ENCODE measurements around the gene SCAND1.

DNA sequence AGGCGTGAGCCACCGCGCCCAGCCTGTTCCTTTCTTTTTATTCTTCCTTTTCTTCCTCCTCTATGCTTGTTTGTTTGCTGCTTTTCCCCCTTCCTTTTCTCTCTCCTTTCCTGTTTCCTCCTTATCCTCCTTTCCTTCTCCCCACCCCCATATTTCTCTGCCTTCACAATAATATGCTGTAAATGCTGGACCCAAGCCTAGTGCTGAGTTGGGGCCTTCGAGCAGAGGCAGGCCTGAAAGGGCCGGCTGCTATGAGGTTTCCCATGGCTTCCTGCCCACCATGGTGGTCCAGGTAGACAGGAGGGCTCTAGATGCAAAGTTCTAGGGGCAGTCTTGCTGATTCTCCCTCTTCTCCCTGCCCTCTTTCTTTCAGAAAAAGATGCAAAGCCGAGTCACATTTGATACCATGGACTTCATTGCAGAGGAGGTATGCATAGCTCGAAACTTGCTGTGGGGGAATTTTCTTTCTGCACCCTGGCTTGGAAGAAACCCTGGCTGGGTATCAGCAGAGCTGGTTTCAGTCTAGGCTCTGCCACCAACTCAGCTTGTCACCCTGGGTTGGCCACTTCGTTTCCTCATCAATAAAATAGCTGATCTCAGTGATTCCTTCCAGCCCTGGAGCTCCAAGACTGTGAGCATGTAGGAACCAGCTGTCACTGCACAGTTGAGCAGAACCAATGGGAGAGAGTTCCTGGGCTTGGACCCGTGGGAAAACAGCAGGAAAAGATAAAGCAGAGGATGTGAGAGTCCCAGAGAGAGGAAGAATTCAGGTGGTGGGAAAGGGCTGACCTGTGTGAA lies 21.5 kb upstream of the SCAND1 start:
- TF ChIP-seq CTCF (IDR thresholded peaks at IDR 0.05; ENCODE audit: low read depth, low read length, poor library complexity, severe bottlenecking) (no peak), EZH2phosphoT487 (IDR thresholded peaks at IDR 0.05; ENCODE audit: borderline replicate concordance, low read length) (no peak)
